ENCODE data around the gene BCL2L15.

The BCL2L15 gene

GRCh38 chr1:113886417-113887401 lies 672 bp downstream of the BCL2L15 start:
- H3K4me3 ChIP-seq (ENCODE audit: low read length): no peak overlapping the region
- no peak for DNase-seq (ENCODE audit: low read depth)

GRCh38 chr1:113881661-113882060 lies 5.7 kb downstream of the BCL2L15 start:
- DNase-seq (ENCODE audit: low read depth): no peak
- no peak for TF ChIP-seq CTCF (conservative IDR thresholded peaks at IDR 0.05; ENCODE audit: low read depth, low read length)
- H3K4me3 ChIP-seq (ENCODE audit: low read length): no peak overlapping the region

More at GRCh38 chr1:113886417-113887401, 672 bp downstream of the BCL2L15 start:
- TF ChIP-seq CTCF (conservative IDR thresholded peaks at IDR 0.05; ENCODE audit: low read depth, low read length): no peak

GRCh38 chr1:113879739-113880038 lies 7.7 kb downstream of the BCL2L15 start:
- no peak overlapping the region for H3K4me3 ChIP-seq (ENCODE audit: low read length)
- no peak for DNase-seq (ENCODE audit: low read depth)
- no peak for TF ChIP-seq CTCF (conservative IDR thresholded peaks at IDR 0.05; ENCODE audit: low read depth, low read length)

- no peak for DNase-seq (ENCODE audit: low read depth)
- no peak for TF ChIP-seq CTCF (conservative IDR thresholded peaks at IDR 0.05; ENCODE audit: low read depth, low read length)
- no peak overlapping the region for H3K4me3 ChIP-seq (ENCODE audit: low read length)
These were observed 11.2 kb downstream of the BCL2L15 start for GRCh38 chr1:113876176-113876575.

- H3K4me3 ChIP-seq (ENCODE audit: low read length): no peak overlapping the region
- no peak for TF ChIP-seq CTCF (conservative IDR thresholded peaks at IDR 0.05; ENCODE audit: low read depth, low read length)
- no peak for DNase-seq (ENCODE audit: low read depth)
These were observed 11.7 kb downstream of the BCL2L15 start for GRCh38 chr1:113875714-113876113.

GRCh38 chr1:113874012-113874879 lies 13.1 kb downstream of the BCL2L15 start:
- no peak overlapping the region for H3K4me3 ChIP-seq (ENCODE audit: low read length)
- no peak for DNase-seq (ENCODE audit: low read depth)
- no peak for TF ChIP-seq CTCF (conservative IDR thresholded peaks at IDR 0.05; ENCODE audit: low read depth, low read length)

All from retinal pigment epithelial cell (primary cell).